C4-2B (cell line): Measurements from ENCODE around the gene METTL25B.

Experiments used
- CTCF ChIP-seq: fragments of 450-650 bp; conservative IDR thresholded peaks from 2 replicates; pipeline ENCODE4 v1.5.1; 2017; ENCODE audit warnings: mild to moderate bottlenecking
- ZFX ChIP-seq: fragments of 450-650 bp; IDR thresholded peaks from 2 replicates; pipeline ENCODE4 v1.6.1; 2017

GRCh38 chr1:156708218-156708661 lies 20.0 kb upstream of the METTL25B start:
- TF ChIP-seq CTCF: no peak
- TF ChIP-seq ZFX: no peak
